Measurements from ENCODE around the gene MGA.
A peak's percentile ranks its signal among the peaks of the same experiment; 100 is the strongest.
"Not testable (repeated sequence)": the region's sequence is repeated elsewhere in the genome, so short reads cannot be mapped to it uniquely, and the experiment has no call there.

Gene MGA

DNA sequence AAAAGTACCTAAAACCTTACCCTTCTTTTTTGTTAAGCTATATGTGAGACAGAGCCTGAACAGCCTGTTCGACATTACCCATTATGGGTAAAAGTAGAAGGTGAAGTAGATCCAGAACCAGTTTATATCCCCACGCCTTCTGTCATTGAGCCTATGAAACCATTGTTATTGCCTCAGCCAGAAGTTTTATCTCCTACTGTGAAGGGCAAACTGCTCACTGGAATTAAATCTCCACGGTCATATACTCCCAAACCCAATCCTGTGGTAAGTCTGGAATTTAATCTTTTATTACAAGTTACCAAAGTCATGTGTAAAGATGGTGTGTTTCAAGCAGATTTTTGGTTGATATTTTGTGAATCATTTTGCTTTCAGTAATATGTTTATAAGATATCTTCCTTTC lies 66.9 kb downstream of the MGA start:
- DNase-seq: peak; percentile 41

DNA sequence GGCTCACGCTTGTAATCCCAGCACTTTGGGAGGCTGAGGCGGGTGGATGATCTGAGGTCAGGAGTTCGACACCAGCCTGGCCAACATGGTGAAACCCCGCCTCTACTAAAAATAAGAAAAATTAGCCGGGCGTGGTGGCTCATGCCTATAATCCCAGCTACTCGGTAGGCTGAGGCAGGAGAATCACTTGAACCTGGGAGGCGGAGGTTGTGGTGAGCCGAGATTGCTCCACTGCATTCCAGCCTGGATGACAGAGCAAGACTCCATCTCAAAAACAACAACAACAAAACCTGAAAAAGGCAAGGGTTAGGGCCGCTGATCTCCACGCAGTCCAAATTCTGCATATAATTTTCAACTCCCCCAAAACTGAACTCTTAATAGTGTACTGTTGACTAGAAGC lies 67.9 kb downstream of the MGA start:
- not testable (repeated sequence) for DNase-seq

DNA sequence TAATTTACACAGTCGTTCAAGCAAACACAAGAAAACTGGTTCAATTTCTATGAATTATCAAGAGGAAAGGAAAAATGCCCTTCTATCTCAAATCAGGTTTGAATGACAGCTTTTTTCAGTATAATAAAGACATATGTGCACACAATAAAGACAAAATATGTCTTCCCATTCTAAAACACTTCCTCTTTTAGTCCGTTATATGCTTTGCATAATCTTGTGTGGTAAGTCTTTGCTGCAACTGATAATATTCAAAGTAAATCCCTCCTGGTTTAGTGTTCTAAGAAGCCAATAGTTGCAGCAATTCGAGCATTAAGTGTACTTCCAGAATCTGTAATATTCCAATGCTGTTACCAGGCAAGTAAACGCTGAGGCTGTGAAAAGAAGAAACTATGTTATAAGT lies 70.3 kb downstream of the MGA start:
- DNase-seq: no peak

DNA sequence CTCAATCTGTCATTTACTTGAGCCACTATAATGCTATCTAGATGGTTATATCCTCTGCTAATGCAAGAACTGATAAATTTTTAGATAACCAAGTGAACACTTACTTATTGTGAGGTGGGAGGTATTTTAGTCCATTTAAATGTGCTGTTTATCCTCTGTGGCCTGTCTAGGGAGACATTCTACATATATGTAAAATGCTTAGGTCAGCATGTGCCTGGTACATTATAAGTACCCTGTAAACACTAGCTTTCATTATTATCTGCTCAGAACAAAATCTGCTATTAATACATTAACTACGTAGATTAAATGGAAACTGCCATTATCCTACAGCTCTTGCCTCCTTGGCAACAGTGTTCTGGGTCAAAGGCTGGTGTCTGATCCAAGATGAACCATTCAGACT lies 72.3 kb downstream of the MGA start:
- DNase-seq: no peak

DNA sequence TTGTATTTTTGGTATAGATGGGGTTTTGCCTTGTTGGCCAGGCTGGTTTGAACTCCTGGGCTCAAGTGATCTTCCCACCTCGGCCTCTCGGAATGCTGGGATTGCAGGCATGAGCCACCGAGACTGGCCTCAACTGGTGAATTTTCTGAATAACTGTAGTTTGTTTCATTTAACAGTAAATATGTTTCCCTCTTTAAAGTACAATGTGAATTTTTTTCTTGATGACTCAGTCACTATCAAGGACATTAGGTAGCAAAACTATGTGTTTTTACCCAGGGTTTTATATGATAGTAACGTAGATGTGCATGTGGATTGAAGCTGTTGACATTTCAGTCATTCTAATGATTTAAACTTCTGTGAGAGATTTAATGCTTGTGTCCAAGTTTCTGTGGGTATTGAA lies 73.9 kb downstream of the MGA start:
- peak; percentile 31 for DNase-seq

DNA sequence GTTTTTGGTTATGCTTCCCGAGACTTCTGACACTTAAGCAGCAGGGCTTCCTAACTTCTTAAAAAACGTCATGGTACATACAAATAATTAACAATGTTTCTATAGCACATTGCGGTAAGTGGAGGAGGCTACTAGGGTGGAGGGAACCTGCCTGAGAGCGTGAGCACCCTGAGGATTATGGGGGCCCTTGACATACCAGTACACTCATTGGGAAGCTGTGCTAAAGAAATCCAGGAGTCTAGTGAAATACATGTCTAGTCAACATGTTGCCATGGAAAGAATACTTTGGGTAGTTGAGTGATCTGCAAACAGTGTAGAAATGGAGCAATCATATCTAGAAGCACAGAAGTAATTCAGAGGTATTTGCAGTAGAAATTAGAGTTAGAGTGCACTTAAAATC lies 74.8 kb downstream of the MGA start:
- DNase-seq: no peak

DNA sequence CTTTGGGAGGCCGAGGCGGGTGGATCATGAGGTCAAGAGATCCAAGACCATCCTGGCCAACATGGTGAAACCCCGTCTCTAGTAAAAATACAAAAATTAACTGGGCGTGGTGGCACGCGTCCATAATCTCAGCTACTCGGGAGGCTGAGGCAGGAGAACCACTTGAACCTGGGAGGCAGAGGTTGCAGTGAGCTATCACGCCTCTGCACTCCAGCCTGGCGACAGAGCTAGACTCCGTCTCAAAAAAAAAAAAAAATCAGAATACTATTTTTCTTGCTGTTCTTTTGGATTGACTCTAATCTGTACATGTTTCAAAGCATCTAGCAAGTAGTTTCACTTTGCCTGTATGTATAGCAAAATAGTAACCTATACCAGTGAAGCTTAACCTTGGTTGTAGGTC lies 75.3 kb downstream of the MGA start:
- DNase-seq: not testable (repeated sequence)

DNA sequence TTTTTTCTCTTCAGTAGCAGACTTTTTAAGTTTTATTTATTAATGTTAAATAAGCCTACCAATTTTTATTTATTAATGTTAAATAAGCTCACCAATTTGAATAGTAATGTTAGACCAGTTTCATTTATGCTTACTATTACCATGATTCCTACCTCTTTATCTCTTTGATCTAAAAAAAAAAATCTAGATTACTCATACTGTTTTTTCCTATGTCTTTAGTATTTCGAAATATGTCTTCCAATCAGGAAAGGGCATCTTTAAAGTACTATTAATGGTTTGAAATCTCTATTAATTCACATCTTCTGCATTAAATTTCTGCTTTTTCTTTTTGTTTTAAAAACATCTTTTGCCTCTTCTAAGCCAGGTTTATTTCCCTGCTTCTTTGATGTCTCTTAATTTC lies 86.6 kb downstream of the MGA start:
- DNase-seq: peak; percentile 3

DNA sequence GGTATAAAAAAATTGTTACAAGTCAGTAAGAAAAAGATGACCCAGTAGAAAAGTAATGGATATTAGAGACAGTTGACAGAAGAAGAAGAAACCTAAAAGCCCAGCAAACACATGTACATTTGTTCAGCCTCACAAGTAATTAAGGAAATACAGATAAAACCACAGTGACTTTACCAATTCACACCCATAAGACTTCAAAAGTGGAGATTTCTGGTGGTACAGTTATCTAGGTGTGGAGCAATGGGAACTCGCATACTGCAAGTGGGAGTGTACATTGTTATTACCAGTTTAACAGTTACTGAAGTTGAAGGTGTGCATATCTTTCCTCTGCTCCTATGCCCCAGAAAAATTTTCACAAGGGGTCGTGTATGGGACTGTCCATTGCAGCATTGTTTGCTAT lies 96.0 kb downstream of the MGA start:
- no peak for DNase-seq

DNA sequence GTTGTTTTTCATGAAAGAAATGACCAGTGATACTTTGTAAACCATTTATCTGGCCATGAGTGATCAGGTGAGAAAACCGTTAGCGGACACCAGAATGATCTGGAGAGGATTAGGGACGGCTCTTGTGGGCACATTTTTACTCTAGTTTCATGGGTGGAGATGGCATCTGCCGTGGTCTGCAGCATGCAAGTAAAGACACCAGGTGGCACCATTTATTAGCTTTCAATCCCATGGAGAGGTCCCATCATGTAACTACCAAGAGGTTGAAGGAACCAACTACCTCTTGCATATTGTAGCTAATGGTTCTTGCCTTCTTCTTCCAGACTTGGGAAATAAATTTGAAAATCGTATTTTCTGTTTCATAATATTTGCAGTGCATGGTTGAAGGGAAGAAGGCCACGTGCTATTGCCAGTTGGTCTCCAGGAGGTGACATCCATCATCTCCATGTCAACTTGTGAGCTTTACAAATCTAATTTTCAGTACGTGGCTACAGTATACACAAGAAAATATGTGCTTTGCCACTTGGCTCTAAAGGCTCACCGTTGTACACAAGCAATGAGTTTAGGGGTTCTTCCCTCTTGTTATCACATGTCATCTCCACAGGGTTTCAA lies 112.6 kb downstream of the MGA start:
- peak; percentile 72 for DNase-seq

DNA sequence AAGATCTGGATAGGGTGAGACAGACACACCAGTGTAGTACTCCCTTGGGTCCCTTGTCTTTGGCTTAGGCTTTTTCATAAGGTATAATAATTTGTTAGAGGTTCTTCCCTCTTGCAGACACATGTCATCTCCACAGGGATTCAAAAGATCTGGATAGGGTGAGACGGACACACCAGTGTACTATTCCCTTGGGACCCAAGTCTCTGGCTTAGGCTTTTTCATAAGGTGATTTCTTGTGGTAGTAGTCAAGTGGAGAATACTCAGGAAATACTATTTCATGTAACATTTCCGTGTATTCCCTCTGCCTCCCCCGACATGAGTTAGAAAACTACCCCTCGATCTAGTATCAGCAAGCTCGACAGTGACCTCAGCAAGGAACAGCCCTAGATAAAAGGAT lies 113.1 kb downstream of the MGA start:
- DNase-seq: no peak

DNA sequence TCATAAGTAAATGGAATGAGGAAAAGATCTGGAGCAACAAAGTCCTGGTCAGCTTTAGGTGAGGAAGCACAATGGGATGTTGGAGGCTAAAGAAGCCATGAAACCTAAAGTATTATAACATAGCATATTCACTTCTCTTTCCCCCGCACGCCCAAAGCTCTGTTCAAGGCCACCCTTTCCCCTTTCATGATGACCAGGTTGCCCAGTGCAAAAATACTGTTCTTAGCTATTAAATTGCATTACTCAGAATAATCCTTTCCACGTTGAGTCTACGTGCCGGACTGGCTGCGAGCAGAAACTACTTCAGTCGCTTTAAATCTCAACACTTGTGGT lies 113.5 kb downstream of the MGA start:
- no peak for DNase-seq

DNA sequence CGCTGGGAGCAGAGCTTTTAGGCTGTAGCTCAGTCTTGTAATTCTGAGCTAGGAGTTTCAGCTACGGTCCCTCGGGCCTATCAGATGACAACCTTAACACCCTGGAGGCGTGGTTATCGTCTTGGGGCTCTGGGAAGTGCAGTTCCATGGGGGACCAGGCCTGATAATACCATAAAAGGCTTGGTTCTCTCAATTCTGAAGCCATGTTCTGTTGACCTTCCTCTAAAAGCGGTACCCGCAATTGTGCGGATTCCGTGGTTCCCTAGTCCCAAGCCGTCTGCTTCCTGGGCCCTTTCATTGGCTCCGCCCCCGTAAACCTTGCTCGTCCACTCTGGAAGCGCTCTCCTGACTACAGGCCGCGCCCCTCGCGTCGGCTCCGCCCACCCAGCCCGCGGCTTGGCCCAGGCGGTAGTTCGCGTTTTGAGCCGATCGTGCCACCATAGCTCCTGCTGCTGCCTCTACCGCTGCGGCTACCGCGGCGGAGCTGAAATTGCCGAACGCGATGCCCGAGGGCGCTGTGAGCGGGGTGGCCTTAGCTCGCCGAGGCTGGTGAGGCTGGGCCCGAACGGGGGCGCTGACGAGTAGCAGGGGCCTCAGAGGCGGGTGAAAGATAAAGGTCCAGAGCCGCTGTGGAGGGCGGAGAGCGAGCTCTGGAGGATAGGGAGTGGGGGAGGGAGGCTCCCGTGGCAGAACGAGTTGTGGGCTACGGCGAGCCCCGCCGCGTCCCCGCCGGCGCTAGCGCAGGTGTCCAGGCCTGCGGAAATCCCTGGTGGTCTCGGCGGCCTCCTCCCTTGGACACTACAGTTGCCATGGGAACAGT lies 114.1 kb downstream of the MGA start, which contains the start of gene MAPKBP1:
MAPKBP1 (plus strand) TSS at position 423 of the 820 bp plus-strand sequence. CDS start 792 bp downstream, outside the sequence.
- peak; percentile 98 for DNase-seq

DNA sequence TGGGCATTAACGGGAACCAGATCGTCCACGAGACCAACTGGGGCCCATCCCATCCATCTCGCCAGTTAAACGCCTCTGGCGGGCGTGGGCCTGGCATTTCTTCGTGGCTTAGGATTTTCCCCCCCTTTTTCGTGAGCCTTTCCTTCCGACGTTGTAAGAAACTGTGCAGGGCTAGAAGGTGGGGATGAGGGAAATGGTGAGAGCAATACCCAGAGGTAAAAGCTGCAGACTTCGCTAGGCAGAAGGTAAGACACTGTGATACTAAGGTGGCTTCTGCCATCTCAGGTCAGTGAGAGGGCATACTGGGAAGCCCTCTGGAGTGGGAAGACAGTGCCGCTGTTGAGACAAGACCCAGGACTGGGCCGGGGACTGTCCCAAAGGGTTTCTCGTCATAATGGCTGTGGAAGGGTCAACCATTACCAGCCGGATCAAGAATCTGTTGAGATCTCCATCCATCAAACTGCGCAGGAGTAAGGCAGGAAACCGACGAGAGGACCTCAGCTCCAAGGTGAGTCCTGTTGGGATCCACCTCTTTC lies 114.7 kb downstream of the MGA start:
- DNase-seq: no peak

DNA sequence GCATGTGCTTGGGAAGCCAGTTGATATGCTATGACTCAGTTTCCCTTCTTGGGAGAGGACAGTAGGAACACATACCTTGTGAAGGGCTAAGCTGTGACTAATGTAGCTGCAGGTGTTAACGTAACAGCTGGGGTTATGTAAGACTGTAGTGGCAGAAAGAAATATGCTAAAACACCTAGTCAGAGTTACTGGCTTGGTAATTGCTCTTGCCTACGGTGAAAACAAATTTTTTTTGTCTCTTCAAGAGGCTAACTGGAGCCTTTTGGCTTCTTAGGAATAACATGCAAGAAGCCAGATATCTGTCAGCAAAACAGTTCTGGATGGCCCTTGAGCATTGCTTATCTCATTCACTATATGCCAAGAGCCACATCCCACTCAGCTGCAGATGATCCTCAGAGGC lies 115.4 kb downstream of the MGA start:
- no peak for DNase-seq

DNA sequence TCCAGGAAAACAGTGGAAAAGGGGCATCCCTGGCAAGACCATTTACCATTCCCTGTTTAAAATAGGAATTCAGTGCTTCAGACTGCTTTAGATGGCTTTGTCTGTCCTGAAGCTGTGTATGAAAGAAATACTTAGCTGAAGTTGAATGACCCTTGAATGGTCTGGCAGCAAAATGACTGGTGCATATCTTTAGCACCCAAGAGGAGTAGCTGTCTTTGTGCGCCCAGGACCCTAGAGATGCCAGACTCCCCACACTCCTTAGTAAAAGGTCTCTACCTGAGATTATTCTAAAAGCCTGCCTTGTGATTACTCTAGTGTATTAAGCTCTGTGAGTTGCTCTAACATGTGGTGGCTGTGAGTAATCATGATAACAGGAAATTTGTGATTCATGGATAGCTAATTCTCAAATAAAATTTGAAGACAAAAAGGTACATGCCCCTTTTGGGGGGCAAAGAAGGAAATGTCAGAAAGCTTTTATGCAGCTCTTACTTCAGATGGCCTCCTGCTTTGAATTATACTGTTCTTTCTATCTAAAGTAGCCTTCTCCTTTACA lies 117.3 kb downstream of the MGA start:
- DNase-seq: peak; percentile 19

DNA sequence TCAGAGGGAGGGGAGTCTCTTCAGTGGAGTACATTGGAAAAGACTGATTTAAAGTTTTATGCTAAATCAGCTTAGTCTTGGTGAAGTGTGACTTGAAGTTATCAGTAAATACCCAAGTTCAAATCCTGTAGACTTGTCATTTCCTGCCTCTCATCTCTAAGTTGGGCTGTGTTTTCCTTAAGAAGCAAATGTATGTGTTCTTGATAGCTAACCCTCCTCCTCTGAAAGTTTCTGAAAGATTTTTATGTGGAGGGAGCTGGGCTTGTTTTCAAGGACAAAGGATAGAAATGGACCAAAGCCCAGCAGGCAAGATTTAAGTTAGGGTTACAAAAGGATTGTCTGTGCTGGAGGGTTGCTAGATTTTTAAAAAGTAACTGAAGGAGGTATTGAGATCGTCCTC lies 118.3 kb downstream of the MGA start:
- no peak for DNase-seq

DNA sequence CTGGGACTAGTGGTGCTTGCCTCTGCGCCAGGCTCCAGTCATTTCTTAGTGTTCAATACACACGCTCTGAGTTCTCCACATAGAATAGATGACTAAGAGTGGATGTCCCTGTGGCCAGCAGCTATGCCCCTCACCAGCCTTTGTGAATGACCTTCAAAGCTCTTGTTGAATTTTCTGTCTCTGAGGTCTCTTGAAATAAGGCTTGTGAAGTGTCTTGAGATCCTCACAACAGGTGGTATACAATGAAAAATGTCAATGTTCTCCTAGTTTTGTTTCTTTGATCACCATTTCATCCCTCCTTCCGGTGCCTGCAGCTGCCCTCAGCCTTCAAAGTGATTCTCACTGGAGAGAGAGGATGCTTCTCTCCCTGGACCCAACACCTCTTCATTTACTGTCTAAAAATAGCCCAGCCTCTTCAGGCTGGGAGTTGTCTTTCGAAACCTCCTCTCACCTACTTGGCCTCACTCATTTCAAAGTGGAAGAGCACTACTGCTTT lies 119.5 kb downstream of the MGA start:
- DNase-seq: no peak

DNA sequence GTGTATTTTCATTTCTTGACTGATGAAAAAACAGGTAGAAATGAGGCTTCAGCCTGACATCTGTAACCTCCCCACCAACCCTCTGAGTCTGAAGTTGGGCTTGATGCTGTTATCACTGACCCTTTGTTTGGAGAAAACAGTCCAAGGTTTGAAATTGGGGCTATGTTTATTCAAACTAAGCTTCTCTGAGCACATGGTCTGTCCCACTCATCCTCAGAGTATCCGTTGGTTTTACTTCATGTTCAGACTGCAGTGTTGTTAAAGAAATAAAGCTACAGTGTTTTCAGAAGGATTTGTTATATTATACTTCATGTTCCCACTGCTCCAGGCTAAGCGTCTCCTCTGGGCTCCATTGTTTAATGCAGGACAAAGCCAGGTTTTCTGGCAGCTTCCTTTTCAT lies 120.1 kb downstream of the MGA start:
- no peak for DNase-seq

DNA sequence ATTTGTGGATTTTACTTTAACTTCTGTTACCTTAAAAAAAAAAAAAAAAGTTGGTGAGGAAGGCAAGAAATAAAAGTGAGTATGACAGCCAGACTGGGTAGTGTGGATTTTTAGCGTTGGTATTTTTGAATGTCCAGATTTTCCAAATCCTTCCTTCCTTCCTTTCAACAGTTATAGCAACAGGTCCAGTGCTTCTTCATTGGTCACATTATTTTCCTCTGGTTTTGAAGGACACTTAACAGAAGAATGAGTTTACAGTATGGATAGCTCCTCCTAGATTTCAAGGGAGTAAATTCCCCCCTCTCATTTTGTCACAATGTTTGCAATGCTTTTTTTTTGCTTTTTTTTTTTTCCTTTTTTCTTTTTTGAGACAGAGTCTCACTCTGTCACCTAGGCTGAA lies 120.5 kb downstream of the MGA start:
- no peak for DNase-seq

DNA sequence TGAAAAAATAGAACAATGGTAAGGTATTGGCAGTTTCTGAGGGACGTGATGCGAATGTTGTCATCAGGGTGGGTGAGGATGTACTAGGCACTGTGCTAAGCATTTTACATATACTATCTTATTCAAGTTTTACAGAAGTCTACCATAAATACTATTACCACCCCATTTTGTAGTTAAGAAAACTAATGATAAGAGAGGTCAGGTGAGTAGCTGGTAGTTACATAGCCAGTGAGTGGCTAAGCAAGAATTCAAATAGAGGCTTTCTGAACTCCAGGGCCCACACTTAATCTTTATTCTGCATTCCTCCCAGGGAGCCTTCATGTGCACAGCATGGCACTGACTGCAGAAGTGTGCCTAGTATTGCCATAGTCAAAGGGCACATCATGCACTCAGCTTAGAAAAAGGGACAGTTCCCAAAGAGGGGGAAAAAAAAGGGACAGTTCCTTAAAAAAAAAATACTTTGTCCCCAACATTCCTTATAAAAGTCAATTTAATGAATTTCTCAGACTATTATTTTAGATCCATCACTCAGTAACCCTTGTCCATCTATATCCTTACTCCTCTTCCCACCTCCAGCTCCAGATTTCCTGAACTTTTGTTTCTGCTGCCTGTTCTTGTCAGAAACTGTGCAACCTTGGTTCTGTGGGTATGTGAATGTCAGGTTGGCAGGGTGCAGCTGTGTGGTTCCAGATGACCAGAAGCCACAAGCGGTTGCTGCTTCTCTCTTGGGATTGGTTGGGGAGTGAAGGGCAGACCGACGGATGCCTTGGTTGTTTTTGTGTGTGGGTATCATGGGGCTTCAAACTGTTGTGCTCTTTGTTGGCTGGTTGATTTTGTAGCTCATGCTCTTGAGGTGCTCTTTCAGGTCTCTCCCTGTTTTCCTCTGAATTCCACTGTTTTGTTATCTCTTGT lies 122.4 kb downstream of the MGA start:
- DNase-seq: no peak

DNA sequence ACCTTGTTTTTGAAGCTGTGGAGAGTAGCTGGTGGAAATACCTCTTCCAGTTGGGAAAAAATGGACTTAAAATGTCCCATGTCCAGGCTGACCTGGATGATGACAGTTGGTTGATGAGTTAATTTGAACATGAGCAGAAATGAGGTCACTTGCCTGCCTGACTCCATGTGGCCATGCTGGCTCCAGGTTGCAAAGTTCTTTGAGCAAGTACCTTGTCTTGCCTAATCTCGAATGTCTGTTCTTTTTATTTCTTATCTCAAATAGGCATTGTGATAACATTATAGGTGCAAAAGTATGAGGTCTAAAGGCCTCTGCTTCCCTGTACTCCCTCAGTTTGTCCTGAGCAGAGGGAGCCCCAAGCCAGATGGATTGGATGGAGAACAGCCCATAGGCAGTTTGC lies 123.1 kb downstream of the MGA start:
- no peak for DNase-seq

DNA sequence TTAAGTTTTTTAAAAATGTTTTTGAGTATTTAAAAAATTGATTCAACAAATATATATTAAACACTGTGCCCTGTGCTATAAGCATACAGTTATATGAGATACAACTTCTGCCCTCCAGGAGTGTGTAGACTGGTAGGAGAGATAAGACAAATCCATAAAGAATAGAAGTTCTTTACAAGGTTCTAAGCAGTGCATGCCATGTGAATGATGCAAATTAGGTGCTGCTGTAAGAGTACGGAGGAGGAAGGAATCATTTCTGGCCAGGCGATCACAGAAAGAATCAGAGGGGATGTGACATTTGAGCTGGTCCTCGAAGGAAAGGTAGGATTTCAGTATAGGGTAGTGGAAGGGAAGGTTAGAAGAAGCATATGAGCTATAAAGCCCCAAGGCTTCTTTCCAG lies 128.1 kb downstream of the MGA start:
- no peak for DNase-seq
